HG03175 (cell line): ENCODE data around the gene FSTL5.
"Not testable (repeated sequence)": the region's sequence is repeated elsewhere in the genome, so short reads cannot be mapped to it uniquely, and the experiment has no call there.

ENCODE experiments used
- ATAC-seq: cut with Tn5 transposase; IDR thresholded peaks from one replicate; pipeline ENCODE4 v1.9.1; 2021; ENCODE audit warnings: mild to moderate bottlenecking, moderate library complexity; ENCODE audit not compliant: unreplicated experiment

Gene FSTL5

DNA sequence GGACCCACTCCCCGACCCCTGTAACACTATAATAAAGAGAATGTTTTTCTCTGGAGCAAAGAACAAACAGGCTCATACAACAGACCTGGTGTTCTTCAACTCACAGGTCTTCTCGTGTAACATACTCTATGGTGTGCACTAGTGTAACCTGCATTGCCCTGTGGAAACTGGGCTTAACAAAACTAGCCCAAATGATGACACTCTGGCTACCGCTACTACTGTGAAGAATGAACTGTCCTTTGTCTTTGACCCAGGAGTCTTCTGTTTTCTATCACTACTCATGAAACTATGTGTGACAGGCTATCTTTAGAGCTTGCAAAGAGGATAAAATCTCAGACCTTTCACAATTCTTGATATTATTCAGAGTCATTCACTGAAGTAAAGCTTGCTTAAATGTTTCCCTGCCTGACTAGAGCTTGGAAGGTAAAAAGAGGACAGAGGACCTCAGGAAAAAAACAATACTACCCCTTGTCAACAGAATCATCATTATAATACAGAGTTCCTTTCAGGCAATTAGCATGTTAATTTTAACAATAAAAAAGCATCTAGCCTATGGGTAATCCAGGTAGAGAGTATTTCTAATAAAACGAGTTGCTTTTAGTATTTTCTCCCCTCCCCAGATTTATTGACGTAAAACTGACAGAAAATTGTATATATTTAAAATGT, 59.2 kb downstream of the FSTL5 start:
- ATAC-seq: no peak

DNA sequence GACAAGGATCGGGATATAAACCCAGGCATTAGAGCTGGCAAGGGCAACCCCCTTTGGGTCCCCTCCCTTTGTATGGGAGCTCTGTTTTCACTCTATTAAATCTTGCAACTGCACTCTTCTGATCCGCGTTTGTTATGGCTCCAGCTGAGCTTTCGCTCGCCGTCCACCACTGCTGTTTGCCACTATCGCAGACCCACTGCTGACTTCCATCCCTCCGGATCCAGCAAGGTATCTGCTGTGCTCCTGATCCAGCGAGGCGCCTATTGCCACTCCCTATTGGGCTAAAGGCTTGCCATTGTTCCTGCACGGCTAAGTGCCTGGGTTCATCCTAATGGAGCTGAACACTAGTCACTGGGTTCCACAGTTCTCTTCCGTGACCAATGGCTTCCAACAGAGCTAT, 59.9 kb downstream of the FSTL5 start:
- not testable (repeated sequence) for ATAC-seq

GRCh38 chr4:162102713-162103112, 61.1 kb downstream of the FSTL5 start:
- no peak for ATAC-seq

DNA sequence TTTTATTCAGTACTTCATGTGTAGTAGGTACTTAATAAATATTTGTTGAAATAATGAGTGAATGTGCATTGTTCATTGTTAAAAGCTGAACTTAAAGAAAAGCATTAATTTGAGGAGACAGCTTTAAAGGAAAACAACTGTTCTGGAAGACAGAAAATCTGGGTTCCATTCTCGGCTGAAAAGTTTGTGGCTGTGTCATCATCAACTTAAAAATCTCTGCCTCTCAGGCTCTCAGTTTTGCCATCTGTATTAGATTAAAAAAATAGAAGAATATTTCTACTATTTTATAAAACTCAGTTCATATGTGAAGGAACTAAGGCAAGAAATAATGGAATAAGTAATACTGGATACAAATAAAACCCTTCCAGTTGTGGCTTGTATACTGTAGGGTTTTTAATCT, 62.5 kb downstream of the FSTL5 start:
- no peak for ATAC-seq

DNA sequence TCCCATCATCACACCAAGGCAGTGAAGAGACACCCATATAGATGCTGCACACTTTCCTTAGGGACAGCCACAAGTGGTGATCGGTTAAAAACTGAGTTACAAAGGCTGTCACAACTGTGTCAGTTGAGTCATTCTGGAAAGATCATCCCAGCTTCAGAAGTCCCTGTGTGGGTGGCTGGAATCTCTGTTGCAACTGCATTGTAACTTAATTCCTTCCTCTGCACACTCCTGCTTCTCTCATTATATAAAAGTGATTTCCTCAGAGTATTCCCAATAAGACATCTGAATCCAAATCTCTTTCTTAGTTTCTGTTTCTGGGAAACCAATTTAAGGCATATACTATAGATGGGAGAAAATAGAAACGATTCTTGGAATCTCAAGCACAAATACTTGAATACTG, 88.1 kb downstream of the FSTL5 start:
- no peak for ATAC-seq

GRCh38 chr4:162061214-162061613, 102.6 kb downstream of the FSTL5 start:
- ATAC-seq: no peak

GRCh38 chr4:162059656-162060055, 104.1 kb downstream of the FSTL5 start:
- no peak for ATAC-seq

- no peak for ATAC-seq
These were observed 106.8 kb downstream of the FSTL5 start for GRCh38 chr4:162056990-162057389.

DNA sequence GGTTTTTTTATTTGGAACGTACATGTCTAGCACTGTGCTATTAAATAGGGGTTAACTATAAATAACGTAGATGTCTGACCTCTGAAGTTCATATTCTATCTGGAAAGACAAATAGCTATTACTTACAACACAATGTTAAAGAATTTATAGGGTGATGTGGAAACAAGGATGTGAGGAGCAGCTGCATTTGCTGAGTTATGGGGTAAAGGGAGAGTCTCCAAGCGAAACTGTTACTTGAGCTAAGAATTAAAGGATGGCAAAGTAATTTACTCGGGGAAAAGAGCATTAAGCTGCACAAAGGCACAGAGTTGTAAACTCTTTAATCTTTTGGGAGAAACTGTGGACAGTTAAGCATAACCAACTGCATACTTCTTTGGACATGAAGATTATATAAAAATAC, 117.7 kb downstream of the FSTL5 start:
- ATAC-seq: no peak

DNA sequence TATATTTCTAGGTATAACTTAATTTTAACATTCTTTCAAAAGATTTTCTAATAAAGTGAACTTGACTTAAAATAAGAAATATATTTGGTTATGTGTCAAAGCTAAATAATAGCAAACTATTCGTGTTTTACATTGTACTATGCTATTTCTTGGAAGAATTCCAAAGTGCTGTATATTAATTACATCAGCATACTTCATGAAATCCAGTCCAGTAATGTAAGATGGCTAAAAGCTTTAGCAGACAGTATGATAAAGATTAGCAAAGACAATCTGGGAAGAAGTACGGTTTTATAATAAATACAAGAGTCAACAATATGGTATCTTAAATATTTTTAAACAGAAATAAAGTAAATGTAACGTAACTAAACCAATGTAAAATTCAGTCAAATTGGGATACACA, 125.7 kb downstream of the FSTL5 start:
- no peak for ATAC-seq

DNA sequence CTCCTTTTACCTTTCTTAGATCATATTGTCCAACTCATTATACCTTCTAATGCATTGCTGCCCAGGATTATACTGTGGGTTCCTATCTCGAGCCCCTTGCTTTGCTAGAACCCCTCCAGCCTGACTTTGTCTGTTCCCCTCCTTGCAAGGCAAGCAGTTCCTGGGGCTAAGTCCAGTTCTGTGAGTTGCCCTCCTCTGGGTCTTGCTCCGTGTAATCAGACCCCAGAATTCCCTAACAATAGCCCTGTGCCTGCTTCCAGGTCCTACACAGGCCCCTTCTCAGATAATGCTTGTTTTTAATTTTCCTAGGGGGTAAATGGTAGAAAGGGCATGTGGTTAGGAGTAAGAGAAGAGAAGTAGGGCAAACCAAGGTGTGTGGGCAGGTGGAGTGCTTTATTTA, 145.9 kb downstream of the FSTL5 start:
- ATAC-seq: no peak

DNA sequence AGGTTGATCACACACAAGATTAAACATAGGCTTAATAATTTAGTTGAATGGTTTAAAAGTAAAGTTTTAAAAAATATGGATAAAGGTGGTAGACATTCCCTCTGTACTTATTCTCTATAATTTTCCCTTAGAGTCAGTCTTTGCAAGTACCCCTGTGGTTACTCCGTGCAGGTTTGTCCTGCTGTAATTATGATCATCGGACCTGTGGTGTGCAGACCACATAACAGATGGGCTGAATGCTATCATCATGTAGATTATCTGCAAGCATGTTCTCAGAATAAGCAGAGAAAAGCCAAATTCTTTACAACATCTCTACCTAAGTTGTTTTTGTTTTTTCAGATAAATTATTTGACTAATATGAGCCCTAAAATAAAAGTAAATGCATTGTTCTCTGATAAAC, 146.8 kb downstream of the FSTL5 start:
- no peak for ATAC-seq

GRCh38 chr4:162016219-162016618, 147.6 kb downstream of the FSTL5 start:
- ATAC-seq: no peak

DNA sequence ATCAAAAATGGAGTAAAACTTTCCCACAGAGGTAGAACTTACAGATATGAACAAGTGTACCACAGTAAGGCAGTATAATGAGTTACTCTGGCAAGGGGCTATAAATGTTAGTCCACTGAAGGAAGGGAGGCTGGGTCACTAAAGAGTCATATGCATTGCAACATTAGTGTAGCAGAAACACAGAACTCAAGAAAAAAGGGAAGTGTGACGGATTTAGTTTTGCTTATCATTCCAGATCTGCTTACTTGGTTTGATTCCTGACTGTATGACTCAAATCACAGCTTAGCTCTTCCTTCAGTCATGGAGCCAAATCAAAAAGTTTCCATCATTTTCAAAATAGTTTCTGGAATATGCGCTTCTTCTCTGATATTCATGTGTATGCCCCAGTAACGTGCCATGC, 148.7 kb downstream of the FSTL5 start:
- ATAC-seq: no peak

DNA sequence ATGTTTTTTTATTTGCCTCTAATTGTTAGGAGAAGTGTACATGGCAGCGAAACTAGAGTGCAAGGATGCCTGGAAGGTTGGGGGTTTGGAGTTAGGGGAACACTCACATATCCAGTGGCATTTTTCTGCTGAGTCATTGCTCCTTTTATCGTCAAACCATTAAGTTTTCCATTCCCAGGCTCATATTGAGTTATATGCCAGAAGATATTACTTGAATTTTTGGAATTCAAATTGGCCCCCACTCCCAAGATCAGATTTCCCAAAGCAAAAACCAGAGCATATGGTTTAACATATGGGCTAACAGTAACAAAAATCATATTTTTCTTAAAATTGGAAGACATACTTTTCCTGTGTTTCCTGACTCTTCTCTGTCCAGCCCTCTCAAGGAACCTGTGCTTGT, 152.7 kb downstream of the FSTL5 start:
- ATAC-seq: no peak

- ATAC-seq: peak; percentile 40
These were observed 153.4 kb downstream of the FSTL5 start for GRCh38 chr4:162010362-162010761.

GRCh38 chr4:161992317-161992716, 171.5 kb downstream of the FSTL5 start:
- ATAC-seq: no peak

GRCh38 chr4:161991811-161992210, 172.0 kb downstream of the FSTL5 start:
- ATAC-seq: no peak

DNA sequence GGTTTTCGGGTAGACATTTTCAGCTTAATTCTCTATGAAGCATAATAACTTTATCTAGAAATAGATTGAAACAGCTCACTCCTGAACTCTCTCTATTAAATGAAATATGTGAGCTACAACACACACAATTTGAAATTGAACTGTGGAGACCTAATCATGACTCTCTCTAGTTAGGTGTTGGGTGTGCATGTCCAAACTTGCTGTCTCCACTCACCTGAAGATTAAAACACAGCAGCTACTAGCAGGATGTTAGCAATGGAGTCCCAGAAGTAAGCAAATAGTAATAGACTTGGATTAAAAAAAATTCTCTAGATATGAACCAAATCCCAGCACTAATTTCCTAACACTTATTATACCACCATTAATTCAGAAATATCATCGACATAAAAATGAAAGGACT, 173.1 kb downstream of the FSTL5 start:
- ATAC-seq: no peak

DNA sequence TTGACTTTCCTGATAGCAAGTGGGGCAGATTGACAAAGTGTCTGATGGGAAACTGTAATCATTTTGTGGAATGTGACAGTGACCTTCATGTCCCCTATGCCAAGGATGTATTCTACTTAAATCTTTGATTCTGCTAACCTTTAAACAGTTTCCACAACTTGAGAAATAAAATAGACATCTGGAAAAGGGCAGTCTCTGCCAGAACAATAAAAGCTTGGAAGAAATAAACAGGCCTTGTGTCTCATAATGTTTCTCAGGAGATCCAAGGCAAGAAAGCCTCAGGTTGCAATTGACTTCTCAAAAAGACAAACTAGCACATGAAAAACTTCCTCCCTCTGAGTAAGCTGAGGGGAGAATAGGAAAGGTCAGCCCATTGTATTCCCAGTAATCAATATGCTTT, 174.9 kb downstream of the FSTL5 start:
- ATAC-seq: no peak

GRCh38 chr4:161987611-161988010, 176.2 kb downstream of the FSTL5 start:
- ATAC-seq: no peak

GRCh38 chr4:161952382-161952781, 211.4 kb downstream of the FSTL5 start:
- ATAC-seq: no peak

GRCh38 chr4:161949946-161950725, 213.7 kb downstream of the FSTL5 start:
- ATAC-seq: no peak
